Left ventricle myocardium inferior (tissue), 1 donor: ENCODE measurements around the gene PPP2R2C. TPM values are rescaled to one million over a fixed set of nuclear protein-coding genes. Genes with fewer than 3 reads are reported as not detected.

Experiments used
- DNase-seq: peaks from one replicate; pipeline ENCODE4 v3.0.0-alpha.2; 2020
- H3K27ac ChIP-seq: fragments of 200-600 bp; replicated peaks from 2 replicates; pipeline ENCODE4 v1.8.0; 2021
- H3K27me3 ChIP-seq: fragments of 200-600 bp; 2 replicates; pipeline ENCODE4 v1.8.0; 2021; ENCODE audit warnings: low read depth
- H3K36me3 ChIP-seq: fragments of 200-600 bp; 2 replicates; pipeline ENCODE4 v1.8.0; 2021
- H3K4me1 ChIP-seq: fragments of 200-600 bp; 2 replicates; pipeline ENCODE4 v1.8.0; 2021
- H3K4me3 ChIP-seq: fragments of 200-600 bp; 2 replicates; pipeline ENCODE4 v1.8.0; 2021; ENCODE audit warnings: mild to moderate bottlenecking, moderate library complexity
- H3K9me3 ChIP-seq: fragments of 200-600 bp; replicated peaks from 2 replicates; pipeline ENCODE4 v1.8.0; 2021
- CTCF ChIP-seq: fragments of 200-600 bp; IDR thresholded peaks from 2 replicates; pipeline ENCODE4 v1.8.0; 2021; ENCODE audit warnings: antibody characterized with exemption, mild to moderate bottlenecking, borderline replicate concordance
- intact Hi-C: fragments of 100-400 bp; cut with micrococcal nuclease; formaldehyde crosslinking; loops from one replicate; pipeline ENCODE4 v1.11.0; 2022
- total RNA-seq: library from RNA; stranded (reverse); fragmentation: NEBNext Ultra II Directional; extraction: Animal tissue kit (Norgen Biotek cat#: 25700); gene quantifications from one replicate; pipeline ENCODE4 v1.2.1, GENCODE V29; 2021
- donor health status: DM: no; HTN: yes; CAD: no; lungs with severe emphysema.

Gene PPP2R2C
- total RNA-seq, 1 donor from 2014 or later, result 9.7 TPM

GRCh38 chr4:6275898-6276806 lies 196.3 kb downstream of the PPP2R2C start:
- Histone ChIP-seq H3K27ac (peak overlapping the region; percentile 91), H3K4me3 (no peak overlapping the region), H3K9me3 (no peaks in the 10 kb centered on the region), H3K27me3 (no peaks in the 10 kb centered on the region), H3K36me3 (peaks cover 12% of the 10 kb centered on the region), H3K4me1 (peaks cover 100% of the 10 kb centered on the region)
- DNase-seq, result no peak
- intact Hi-C loops, result no loop called here
- TF ChIP-seq CTCF, result no peak

GRCh38 chr4:6275351-6275750 lies 197.1 kb downstream of the PPP2R2C start:
- Histone ChIP-seq H3K36me3 (peaks cover 11% of the 10 kb centered on the region), H3K4me3 (no peak overlapping the region), H3K4me1 (peaks cover 100% of the 10 kb centered on the region), H3K27me3 (no peaks in the 10 kb centered on the region), H3K9me3 (no peaks in the 10 kb centered on the region), H3K27ac (peak overlapping the region; percentile 92)
- DNase-seq, result no peak
- TF ChIP-seq CTCF, result no peak
- intact Hi-C loops, result no loop called here

GRCh38 chr4:6273661-6273990 lies 198.8 kb downstream of the PPP2R2C start:
- no peak for DNase-seq
- Histone ChIP-seq H3K27me3 (no peaks in the 10 kb centered on the region), H3K4me1 (peaks cover 93% of the 10 kb centered on the region), H3K27ac (peak overlapping the region; percentile 92), H3K36me3 (no peaks in the 10 kb centered on the region), H3K9me3 (no peaks in the 10 kb centered on the region), H3K4me3 (peak overlapping the region; percentile 10)
- intact Hi-C loops, result no loop called here
- TF ChIP-seq CTCF, result no peak

GRCh38 chr4:6272863-6273660 lies 199.4 kb downstream of the PPP2R2C start:
- TF ChIP-seq CTCF, result no peak
- peak overlapping the region; percentile 92 for H3K27ac ChIP-seq
- intact Hi-C loops, result no loop called here
- H3K9me3 ChIP-seq, result no peaks in the 10 kb centered on the region
- no peak for DNase-seq
- H3K4me3 ChIP-seq, result peak overlapping the region; percentile 10
- peaks cover 88% of the 10 kb centered on the region for H3K4me1 ChIP-seq
- no peaks in the 10 kb centered on the region for H3K36me3 ChIP-seq
- no peaks in the 10 kb centered on the region for H3K27me3 ChIP-seq

- DNase-seq, result peak; percentile 71
- peak overlapping the region; percentile 92 for H3K27ac ChIP-seq
- H3K27me3 ChIP-seq, result no peaks in the 10 kb centered on the region
- peak overlapping the region; percentile 98 for H3K4me3 ChIP-seq
- no peaks in the 10 kb centered on the region for H3K9me3 ChIP-seq
- intact Hi-C loops, result no loop called here
- H3K36me3 ChIP-seq, result no peaks in the 10 kb centered on the region
- peaks cover 76% of the 10 kb centered on the region for H3K4me1 ChIP-seq
- TF ChIP-seq CTCF, result no peak
Observed at GRCh38 chr4:6271701-6272465, 200.5 kb downstream of the PPP2R2C start.
